HL-60 (cell line): ENCODE measurements around the gene NKAIN1.

Source experiments
- DNase-seq, 2 experiments: peaks; one replicate each; pipeline ENCODE4 v3.0.0-alpha.2; 2010 to 2020; ENCODE audit warnings: low read depth in 1 of 2, low spot score in 1 of 2
- H3K27ac ChIP-seq: fragments of 250-450 bp; sonication (Bioruptor Pico); replicated peaks from 2 replicates; pipeline ENCODE4 v1.5.1; 2020; ENCODE audit warnings: mild to moderate bottlenecking, moderate library complexity
- H3K27me3 ChIP-seq: fragments of 250-450 bp; sonication (Bioruptor Pico); 2 replicates; pipeline ENCODE4 v1.5.1; 2021; ENCODE audit warnings: mild to moderate bottlenecking, moderate library complexity; ENCODE audit not compliant: insufficient read depth, poor library complexity, severe bottlenecking
- H3K4me3 ChIP-seq: replicated peaks from 2 replicates; pipeline ENCODE4 v1.5.1; 2011; ENCODE audit warnings: mild to moderate bottlenecking, control low read depth, low read length; ENCODE audit not compliant: insufficient read depth
- GABPA ChIP-seq: IDR thresholded peaks from 2 replicates; pipeline ENCODE4 v1.6.1; 2012; ENCODE audit warnings: low read depth
- POLR2AphosphoS5 ChIP-seq: IDR thresholded peaks from 2 replicates; pipeline ENCODE4 v1.6.1; 2012; ENCODE audit warnings: low read depth
- SPI1 ChIP-seq: IDR thresholded peaks from 2 replicates; pipeline ENCODE4 v1.6.1; 2012; ENCODE audit warnings: low read depth, mild to moderate bottlenecking, borderline replicate concordance
- TF ChIP-seq, protein P1 (sequence below): IDR thresholded peaks from 2 replicates; pipeline ENCODE4 v1.6.1; 2012; ENCODE audit warnings: low read depth; ENCODE audit not compliant: insufficient replicate concordance
- TF ChIP-seq, protein P2 (sequence below): IDR thresholded peaks from one replicate; pipeline ENCODE4 v1.5.1; 2011; ENCODE audit warnings: low read length, control low read depth, inconsistent platforms; ENCODE audit not compliant: insufficient read depth

NKAIN1 gene

DNA sequence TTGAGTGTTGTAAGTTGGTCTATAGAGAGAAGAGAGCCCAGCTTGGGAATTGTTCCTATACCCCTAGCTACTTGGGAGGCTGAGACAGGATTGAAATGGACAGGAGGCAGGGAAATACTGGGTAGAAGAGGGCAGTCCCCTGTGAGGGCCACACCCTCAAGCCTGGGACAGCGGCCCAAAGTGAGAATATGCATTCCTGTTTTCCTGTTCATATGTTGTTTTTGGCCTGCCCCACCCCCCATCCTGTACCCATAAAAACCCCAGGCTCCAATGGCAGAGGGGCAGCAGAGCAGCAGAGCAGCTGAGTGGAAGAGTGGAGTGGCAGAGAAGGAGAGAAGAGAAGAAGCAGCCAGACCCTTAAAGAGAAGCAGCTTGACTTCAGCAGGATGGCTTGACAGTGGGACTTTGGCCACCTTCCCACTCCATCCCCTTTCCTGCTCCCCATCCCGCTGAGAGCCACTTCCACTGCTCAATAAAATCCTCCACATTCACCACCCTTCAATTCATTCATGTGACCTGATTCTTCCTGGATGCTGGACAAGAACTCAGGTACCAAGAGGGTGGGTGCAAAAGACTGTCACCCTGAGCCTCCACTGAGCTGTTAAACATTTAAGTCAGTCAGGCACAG is 103.6 kb downstream of the NKAIN1 start:
- H3K4me3 ChIP-seq = no peak overlapping the region
- TF ChIP-seq POLR2AphosphoS5 (no peak), GABPA (no peak), SPI1 (no peak)
- TF ChIP-seq, protein P1, sequence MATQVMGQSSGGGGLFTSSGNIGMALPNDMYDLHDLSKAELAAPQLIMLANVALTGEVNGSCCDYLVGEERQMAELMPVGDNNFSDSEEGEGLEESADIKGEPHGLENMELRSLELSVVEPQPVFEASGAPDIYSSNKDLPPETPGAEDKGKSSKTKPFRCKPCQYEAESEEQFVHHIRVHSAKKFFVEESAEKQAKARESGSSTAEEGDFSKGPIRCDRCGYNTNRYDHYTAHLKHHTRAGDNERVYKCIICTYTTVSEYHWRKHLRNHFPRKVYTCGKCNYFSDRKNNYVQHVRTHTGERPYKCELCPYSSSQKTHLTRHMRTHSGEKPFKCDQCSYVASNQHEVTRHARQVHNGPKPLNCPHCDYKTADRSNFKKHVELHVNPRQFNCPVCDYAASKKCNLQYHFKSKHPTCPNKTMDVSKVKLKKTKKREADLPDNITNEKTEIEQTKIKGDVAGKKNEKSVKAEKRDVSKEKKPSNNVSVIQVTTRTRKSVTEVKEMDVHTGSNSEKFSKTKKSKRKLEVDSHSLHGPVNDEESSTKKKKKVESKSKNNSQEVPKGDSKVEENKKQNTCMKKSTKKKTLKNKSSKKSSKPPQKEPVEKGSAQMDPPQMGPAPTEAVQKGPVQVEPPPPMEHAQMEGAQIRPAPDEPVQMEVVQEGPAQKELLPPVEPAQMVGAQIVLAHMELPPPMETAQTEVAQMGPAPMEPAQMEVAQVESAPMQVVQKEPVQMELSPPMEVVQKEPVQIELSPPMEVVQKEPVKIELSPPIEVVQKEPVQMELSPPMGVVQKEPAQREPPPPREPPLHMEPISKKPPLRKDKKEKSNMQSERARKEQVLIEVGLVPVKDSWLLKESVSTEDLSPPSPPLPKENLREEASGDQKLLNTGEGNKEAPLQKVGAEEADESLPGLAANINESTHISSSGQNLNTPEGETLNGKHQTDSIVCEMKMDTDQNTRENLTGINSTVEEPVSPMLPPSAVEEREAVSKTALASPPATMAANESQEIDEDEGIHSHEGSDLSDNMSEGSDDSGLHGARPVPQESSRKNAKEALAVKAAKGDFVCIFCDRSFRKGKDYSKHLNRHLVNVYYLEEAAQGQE = no peak
- TF ChIP-seq, protein P2, sequence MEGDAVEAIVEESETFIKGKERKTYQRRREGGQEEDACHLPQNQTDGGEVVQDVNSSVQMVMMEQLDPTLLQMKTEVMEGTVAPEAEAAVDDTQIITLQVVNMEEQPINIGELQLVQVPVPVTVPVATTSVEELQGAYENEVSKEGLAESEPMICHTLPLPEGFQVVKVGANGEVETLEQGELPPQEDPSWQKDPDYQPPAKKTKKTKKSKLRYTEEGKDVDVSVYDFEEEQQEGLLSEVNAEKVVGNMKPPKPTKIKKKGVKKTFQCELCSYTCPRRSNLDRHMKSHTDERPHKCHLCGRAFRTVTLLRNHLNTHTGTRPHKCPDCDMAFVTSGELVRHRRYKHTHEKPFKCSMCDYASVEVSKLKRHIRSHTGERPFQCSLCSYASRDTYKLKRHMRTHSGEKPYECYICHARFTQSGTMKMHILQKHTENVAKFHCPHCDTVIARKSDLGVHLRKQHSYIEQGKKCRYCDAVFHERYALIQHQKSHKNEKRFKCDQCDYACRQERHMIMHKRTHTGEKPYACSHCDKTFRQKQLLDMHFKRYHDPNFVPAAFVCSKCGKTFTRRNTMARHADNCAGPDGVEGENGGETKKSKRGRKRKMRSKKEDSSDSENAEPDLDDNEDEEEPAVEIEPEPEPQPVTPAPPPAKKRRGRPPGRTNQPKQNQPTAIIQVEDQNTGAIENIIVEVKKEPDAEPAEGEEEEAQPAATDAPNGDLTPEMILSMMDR = no peak
- no peak for DNase-seq
- H3K27me3 ChIP-seq = no peaks in the 10 kb centered on the region
- no peak overlapping the region for H3K27ac ChIP-seq

DNA sequence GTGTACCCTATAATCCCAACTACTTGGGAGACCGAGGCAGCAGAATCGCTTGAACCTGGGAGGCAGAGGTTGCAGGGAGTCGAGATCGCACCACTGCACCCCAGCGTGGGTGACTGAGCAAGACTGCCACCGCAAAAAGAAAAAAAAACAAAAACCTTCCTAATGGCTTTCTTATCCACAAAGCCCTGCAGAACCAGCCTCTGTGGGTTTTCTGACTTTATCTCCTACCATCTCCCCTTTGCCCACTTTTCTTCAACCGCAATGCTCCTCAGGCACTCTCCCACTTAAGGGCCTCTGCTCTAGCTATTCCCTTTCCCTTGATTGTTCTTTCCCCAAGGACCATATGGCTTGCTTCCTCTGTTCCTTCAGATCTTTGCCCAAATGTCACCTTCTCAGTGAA is 106.3 kb downstream of the NKAIN1 start:
- TF ChIP-seq, protein P1 = no peak
- TF ChIP-seq, protein P2 = no peak
- TF ChIP-seq POLR2AphosphoS5 (no peak), GABPA (no peak), SPI1 (no peak)
- no peak overlapping the region for H3K4me3 ChIP-seq
- no peaks in the 10 kb centered on the region for H3K27me3 ChIP-seq
- no peak overlapping the region for H3K27ac ChIP-seq
- DNase-seq = no peak
